Stomach (tissue), 9 donors: ENCODE measurements around the gene SLC6A12. TPM values are rescaled to one million over a fixed set of nuclear protein-coding genes. Genes with fewer than 3 reads are reported as not detected.

Experiments
- DNase-seq, 2 donors: peaks; one replicate each; pipeline versions ENCODE4 v3.0.0 to v3.0.0-alpha.2; 2013 to 2019
- H3K27ac ChIP-seq, 5 donors: fragments of 200-600 bp in 4 of 5; sonication (generic) in 4 of 5; one replicate each; pipeline ENCODE4 v1.5.1; 2013 to 2019; ENCODE audit warnings: mild to moderate bottlenecking in 1 of 5, moderate library complexity in 1 of 5
- H3K27me3 ChIP-seq, 3 donors: fragments of 200-600 bp; sonication (generic); one replicate each; pipeline ENCODE4 v1.5.1; 2017 to 2019; ENCODE audit warnings: mixed run types in 1 of 3
- H3K36me3 ChIP-seq, 4 donors: fragments of 200-600 bp; sonication (generic); 1 replicate in 3 of 4; 2 replicates in 1 of 4; pipeline ENCODE4 v1.5.1; 2016 to 2019
- H3K4me1 ChIP-seq, 4 donors: fragments of 200-600 bp; sonication (generic); one replicate each; pipeline ENCODE4 v1.5.1; 2016 to 2019
- H3K4me3 ChIP-seq, 4 donors: fragments of 200-600 bp; sonication (generic) in 3 of 4; one replicate each; pipeline ENCODE4 v1.5.1; 2016 to 2019; ENCODE audit warnings: mild to moderate bottlenecking in 1 of 4
- H3K9me3 ChIP-seq, 4 donors: fragments of 200-600 bp; sonication (generic); one replicate each; pipeline ENCODE4 v1.5.1; 2016 to 2019
- CTCF ChIP-seq, 7 experiments: fragments of 450-650 bp in 4 of 7; fragments of 200-600 bp in 3 of 7; sonication (generic) in 3 of 7; IDR thresholded peaks; one replicate each; pipeline ENCODE4 v1.5.1; 2016 to 2019; ENCODE audit warnings: antibody characterized with exemption in 7 of 7, control low read depth in 2 of 7, mild to moderate bottlenecking in 1 of 7
- EP300 ChIP-seq: sonication (generic); formaldehyde crosslinking; IDR thresholded peaks from one replicate; pipeline ENCODE4 v1.6.1; 2017; ENCODE audit warnings: antibody characterized with exemption
- POLR2A ChIP-seq, 4 donors: fragments of 450-650 bp; IDR thresholded peaks; one replicate each; pipeline ENCODE4 v1.6.1; 2016; ENCODE audit warnings: antibody characterized with exemption in 4 of 4, control low read depth in 2 of 4, mild to moderate bottlenecking in 1 of 4, moderate library complexity in 1 of 4
- POLR2AphosphoS5 ChIP-seq, 3 donors: sonication (generic); formaldehyde crosslinking; IDR thresholded peaks; one replicate each; pipeline ENCODE4 v1.6.1; 2016; ENCODE audit warnings: antibody characterized with exemption in 3 of 3
- WGBS, 5 donors: extraction: QIAGEN DNeasy Blood & Tissue Kit in 3 of 5; methylation state at CpG; one replicate each; pipeline versions ENCODE4 v1.1.5 to v1.1.7; 2013 to 2018; 5-methylcytosine and 5-hydroxymethylcytosine counted together
- intact Hi-C: fragments of 100-400 bp; cut with DNase I; formaldehyde crosslinking; loops from one replicate; pipeline ENCODE4 v1.15.1; 2023; ENCODE audit warnings: low total_unique reads
- polyA plus RNA-seq, 3 donors: library from polyadenylated mRNA; stranded (reverse); fragments of 200-250 nt; gene quantifications; one replicate each; pipeline ENCODE4 v1.2.3, GENCODE V29; 2013
- total RNA-seq, 5 donors: library from RNA; depleted of rRNA; stranded (reverse); fragments of >200 nt; gene quantifications; one replicate each; pipeline versions ENCODE4 v1.1.0 to v1.2.3, GENCODE V29; 2014 to 2016
- donor health status: healthy with polysubstance abuse.
- donor health status: Bipolar disorder and iron deficiency.
- donor health status: healthy.

Gene SLC6A12
- total and polyA plus RNA-seq, 8 donors = 0.05 to 1.7 (median 0.19) TPM; not detected in 5

- no peak for TF ChIP-seq CTCF (IDR thresholded peaks at IDR 0.05)
- TF ChIP-seq POLR2AphosphoS5 (IDR thresholded peaks at IDR 0.05) = no peak
- H3K4me3 ChIP-seq = no peak overlapping the region
- H3K4me1 ChIP-seq = peaks cover 0 to 15% (median 8%) of the 10 kb centered on the region in 4 donors
- no peak for DNase-seq
- 83 to 88% (median 87%) methylated on average over 12 of the region's 12 CpGs for WGBS, 5 donors
- no peaks in the 10 kb centered on the region for H3K9me3 ChIP-seq
- H3K27ac ChIP-seq = no peak overlapping the region
- H3K27me3 ChIP-seq = peaks cover 0 to 53% (median 14%) of the 10 kb centered on the region in 3 donors
- intact Hi-C loops = no loop called here
- no peaks in the 10 kb centered on the region for H3K36me3 ChIP-seq
These were observed 45.9 kb downstream of the SLC6A12 start for GRCh38 chr12:167959-168600.

GRCh38 chr12:166425-167075 lies 47.4 kb downstream of the SLC6A12 start:
- peaks cover 0 to 1% (median 0%) of the 10 kb centered on the region in 4 donors for H3K4me1 ChIP-seq
- no peak for TF ChIP-seq EP300
- TF ChIP-seq CTCF (IDR thresholded peaks at IDR 0.05) = no peak
- TF ChIP-seq POLR2AphosphoS5 (IDR thresholded peaks at IDR 0.05) = no peak
- TF ChIP-seq POLR2A (IDR thresholded peaks at IDR 0.05) = no peak
- WGBS, 5 donors = 77 to 82% (median 78%) methylated on average over 11 of the region's 11 CpGs

GRCh38 chr12:165862-166368 lies 48.0 kb downstream of the SLC6A12 start:
- Histone ChIP-seq H3K4me1 (no peaks in the 10 kb centered on the region), H3K36me3 (no peaks in the 10 kb centered on the region), H3K27me3 (peaks cover 0 to 33% (median 0%) of the 10 kb centered on the region in 3 donors), H3K27ac (no peak overlapping the region), H3K4me3 (no peak overlapping the region), H3K9me3 (no peaks in the 10 kb centered on the region)
- DNase-seq = no peak
- no peak for TF ChIP-seq POLR2AphosphoS5 (IDR thresholded peaks at IDR 0.05)
- no peak for TF ChIP-seq CTCF (IDR thresholded peaks at IDR 0.05)
- no peak for TF ChIP-seq EP300
- no peak for TF ChIP-seq POLR2A (IDR thresholded peaks at IDR 0.05)
- WGBS, 5 donors = 85 to 96% (median 93%) methylated on average over 10 to 15 of the region's 15 CpGs
- intact Hi-C loops = no loop called here

More at GRCh38 chr12:166425-167075, 47.4 kb downstream of the SLC6A12 start:
- intact Hi-C loops = no loop called here
- Histone ChIP-seq H3K9me3 (no peaks in the 10 kb centered on the region), H3K27ac (no peak overlapping the region), H3K36me3 (no peaks in the 10 kb centered on the region), H3K4me3 (no peak overlapping the region), H3K27me3 (peaks cover 0 to 38% (median 2%) of the 10 kb centered on the region in 3 donors)
- no peak for DNase-seq

- no peaks in the 10 kb centered on the region for H3K36me3 ChIP-seq
- WGBS, 5 donors = 42 to 60% (median 45%) methylated on average over 7 of the region's 7 CpGs
- peaks cover 0 to 33% (median 0%) of the 10 kb centered on the region in 3 donors for H3K27me3 ChIP-seq
- no peak overlapping the region for H3K27ac ChIP-seq
- intact Hi-C loops = no loop called here
- no peak overlapping the region for H3K4me3 ChIP-seq
- no peaks in the 10 kb centered on the region for H3K4me1 ChIP-seq
- TF ChIP-seq POLR2A (IDR thresholded peaks at IDR 0.05) (no peak), EP300 (no peak), CTCF (IDR thresholded peaks at IDR 0.05) (no peak), POLR2AphosphoS5 (IDR thresholded peaks at IDR 0.05) (no peak)
- DNase-seq = peak in 1 of 2 donors; percentile 54
- no peaks in the 10 kb centered on the region for H3K9me3 ChIP-seq
These were observed 49.8 kb downstream of the SLC6A12 start for GRCh38 chr12:164207-164606.
